Bronchial epithelial cell (primary cell): Measurements from ENCODE around the gene STAG1. TPM values are rescaled to one million over a fixed set of nuclear protein-coding genes. Genes with fewer than 3 reads are reported as not detected.

Experiments used
- DNase-seq: peaks from one replicate; pipeline ENCODE4 v3.0.0-alpha.2; 2010; ENCODE audit warnings: low read depth
- FAIRE-seq: peaks from 2 replicates; lab custom pipeline; 2011; peaks lifted over from hg19 to GRCh38; lab: Jason Lieb, UNC
- H3K27me3 ChIP-seq: 2 replicates; pipeline ENCODE4 v1.5.1; 2011; ENCODE audit warnings: low read length; ENCODE audit not compliant: control insufficient read depth, insufficient read depth
- H3K36me3 ChIP-seq: 2 replicates; pipeline ENCODE4 v1.5.1; 2011; ENCODE audit warnings: low read length; ENCODE audit not compliant: control insufficient read depth, insufficient read depth
- H3K4me3 ChIP-seq: 2 replicates; pipeline ENCODE4 v1.5.1; 2011; ENCODE audit warnings: mild to moderate bottlenecking, low read depth, low read length, control low read depth
- total RNA-seq: library from RNA; depleted of rRNA; stranded (reverse); fragments of >200 nt; gene quantifications from 2 replicates; pipeline ENCODE4 v1.2.1, GENCODE V29; 2014
- TF ChIP-seq, protein P1 (sequence below): IDR thresholded peaks from 2 replicates; pipeline ENCODE4 v1.5.1; 2011; ENCODE audit warnings: mild to moderate bottlenecking, moderate library complexity, low read length, control low read depth, inconsistent platforms; ENCODE audit not compliant: insufficient read depth, severe bottlenecking

Gene STAG1
- total RNA-seq, 1 donor from 2014 or later: 26.3 TPM

DNA sequence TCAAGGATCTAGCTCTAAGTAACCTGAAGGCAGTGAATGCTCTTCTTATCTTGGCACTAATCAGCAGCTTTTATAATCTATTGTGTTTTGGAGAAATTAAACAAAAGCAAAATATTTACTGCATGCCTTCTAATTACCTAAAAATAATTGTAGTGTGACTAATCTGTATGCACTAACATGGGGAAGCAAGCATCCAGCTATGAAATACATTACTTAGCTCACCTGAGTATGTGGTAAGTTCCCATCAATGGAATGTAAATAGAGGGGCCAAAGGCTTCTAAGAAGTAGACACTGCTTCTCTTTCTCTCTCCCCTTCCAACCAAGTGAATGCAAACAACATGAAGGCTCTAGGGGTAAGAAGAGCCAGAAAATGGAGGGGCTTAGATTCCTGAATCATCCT is 165.6 kb downstream of the STAG1 start:
- DNase-seq: peak; percentile 28

DNA sequence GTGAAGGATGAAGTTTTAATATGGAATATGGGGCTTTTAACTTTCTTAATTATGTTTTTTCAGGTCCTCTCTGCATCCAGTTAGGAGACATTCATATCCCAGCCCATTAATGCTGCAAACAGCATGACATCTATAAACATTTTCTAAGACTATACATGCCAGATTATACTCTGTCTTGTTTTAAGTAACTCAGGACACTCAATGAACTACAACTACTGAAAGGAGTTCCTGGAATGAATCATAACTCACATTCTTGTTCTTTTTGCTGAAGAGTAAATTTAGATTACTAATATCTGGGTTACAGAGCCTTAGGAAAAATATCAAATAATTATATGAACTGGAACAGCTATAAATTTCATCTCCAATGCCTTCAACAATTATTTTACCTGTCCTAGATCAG is 167.4 kb downstream of the STAG1 start:
- no peak for FAIRE-seq
- H3K36me3 ChIP-seq: no peaks in the 10 kb centered on the region
- TF ChIP-seq, protein P1, sequence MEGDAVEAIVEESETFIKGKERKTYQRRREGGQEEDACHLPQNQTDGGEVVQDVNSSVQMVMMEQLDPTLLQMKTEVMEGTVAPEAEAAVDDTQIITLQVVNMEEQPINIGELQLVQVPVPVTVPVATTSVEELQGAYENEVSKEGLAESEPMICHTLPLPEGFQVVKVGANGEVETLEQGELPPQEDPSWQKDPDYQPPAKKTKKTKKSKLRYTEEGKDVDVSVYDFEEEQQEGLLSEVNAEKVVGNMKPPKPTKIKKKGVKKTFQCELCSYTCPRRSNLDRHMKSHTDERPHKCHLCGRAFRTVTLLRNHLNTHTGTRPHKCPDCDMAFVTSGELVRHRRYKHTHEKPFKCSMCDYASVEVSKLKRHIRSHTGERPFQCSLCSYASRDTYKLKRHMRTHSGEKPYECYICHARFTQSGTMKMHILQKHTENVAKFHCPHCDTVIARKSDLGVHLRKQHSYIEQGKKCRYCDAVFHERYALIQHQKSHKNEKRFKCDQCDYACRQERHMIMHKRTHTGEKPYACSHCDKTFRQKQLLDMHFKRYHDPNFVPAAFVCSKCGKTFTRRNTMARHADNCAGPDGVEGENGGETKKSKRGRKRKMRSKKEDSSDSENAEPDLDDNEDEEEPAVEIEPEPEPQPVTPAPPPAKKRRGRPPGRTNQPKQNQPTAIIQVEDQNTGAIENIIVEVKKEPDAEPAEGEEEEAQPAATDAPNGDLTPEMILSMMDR: no peak
- DNase-seq: peak; percentile 43
- no peaks in the 10 kb centered on the region for H3K27me3 ChIP-seq
- H3K4me3 ChIP-seq: no peak overlapping the region

More for the DNA sequence above, 165.6 kb downstream of the STAG1 start:
- H3K27me3 ChIP-seq: no peaks in the 10 kb centered on the region
- TF ChIP-seq, protein P1: no peak
- H3K36me3 ChIP-seq: no peaks in the 10 kb centered on the region
- no peak for FAIRE-seq
- H3K4me3 ChIP-seq: no peak overlapping the region

DNA sequence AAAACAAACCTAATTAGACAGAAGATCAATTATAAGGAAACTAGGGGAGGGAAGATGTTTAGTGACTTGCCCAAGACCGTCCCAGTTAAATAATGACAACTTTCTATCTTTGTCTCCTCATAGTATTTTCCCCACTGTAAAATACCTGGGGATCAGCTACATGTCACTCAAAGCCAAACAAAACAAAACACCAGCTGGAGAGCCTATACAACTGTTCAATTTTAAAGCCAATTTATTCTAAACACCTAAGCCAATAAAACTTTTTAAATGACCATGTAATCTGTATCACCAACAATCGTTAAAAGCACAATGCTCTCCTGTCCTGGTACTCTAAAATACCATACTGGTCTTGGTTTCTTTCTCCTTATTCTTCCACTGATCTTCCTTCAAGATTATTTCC is 168.4 kb downstream of the STAG1 start:
- H3K27me3 ChIP-seq: no peaks in the 10 kb centered on the region
- no peaks in the 10 kb centered on the region for H3K36me3 ChIP-seq
- no peak for DNase-seq
- no peak for FAIRE-seq
- no peak overlapping the region for H3K4me3 ChIP-seq
- TF ChIP-seq, protein P1: no peak

DNA sequence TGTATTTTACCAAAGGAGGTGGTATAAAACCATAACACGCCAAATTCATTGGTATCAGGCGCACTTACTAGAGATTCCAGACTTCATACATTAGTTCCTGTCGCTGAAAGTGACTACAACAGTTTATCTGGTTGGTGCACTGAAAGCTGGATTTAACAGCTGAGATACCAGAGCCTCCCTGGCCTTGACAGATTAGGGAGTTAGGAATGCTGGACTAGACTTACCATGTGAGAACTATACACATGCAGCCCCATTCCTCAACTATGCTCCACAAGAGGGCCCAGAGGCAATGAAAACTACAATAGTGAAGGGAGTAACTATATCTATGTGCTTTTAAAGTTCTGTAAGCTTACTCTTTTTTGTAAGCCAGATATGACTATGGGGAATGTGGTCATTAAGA is 174.4 kb downstream of the STAG1 start:
- H3K27me3 ChIP-seq: no peaks in the 10 kb centered on the region
- FAIRE-seq: no peak
- H3K36me3 ChIP-seq: no peaks in the 10 kb centered on the region
- TF ChIP-seq, protein P1: no peak
- no peak overlapping the region for H3K4me3 ChIP-seq
- no peak for DNase-seq

DNA sequence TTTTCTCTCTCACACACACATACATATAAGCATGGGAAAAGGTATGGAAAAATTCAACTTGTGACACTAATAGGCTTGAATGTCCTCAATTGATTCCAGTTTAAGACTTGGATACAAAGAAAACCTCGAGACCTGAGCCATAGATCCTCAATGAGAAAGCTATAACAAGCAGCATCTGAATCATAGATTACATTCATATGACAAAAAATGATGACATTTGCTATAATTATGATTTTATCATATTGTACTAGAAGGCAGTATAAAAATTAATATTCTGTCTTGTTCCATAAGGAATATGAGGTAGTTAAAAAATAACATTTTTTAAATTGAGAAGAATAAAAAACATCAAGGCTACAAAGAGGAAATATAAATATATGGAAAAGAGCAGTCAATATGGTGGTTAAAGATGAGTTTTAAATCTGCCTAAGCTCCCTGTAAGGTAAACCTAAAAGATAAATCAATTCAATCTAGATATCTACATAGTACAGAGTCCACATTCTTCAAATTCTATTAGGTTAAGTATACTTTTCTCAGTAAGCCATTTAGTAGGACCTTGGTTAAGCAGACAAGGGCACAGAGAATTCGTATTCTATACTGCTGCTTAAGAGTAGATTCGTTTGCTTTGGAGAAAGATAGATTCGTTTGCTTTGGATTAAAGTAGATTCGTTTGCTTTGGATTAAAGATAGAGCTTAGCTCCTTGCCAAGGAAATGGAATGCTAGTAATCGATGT is 175.7 kb downstream of the STAG1 start:
- DNase-seq (no peak), FAIRE-seq (no peak)
- TF ChIP-seq, protein P1: no peak
- no peaks in the 10 kb centered on the region for H3K36me3 ChIP-seq
- H3K27me3 ChIP-seq: no peaks in the 10 kb centered on the region
- H3K4me3 ChIP-seq: no peak overlapping the region
